ENCODE results near the gene EGFLAM. TPM values are rescaled to one million over a fixed set of nuclear protein-coding genes. Genes with fewer than 3 reads are reported as not detected.

The EGFLAM gene
- total and polyA plus RNA-seq, 2 experiments from 2014 or later, result 0.24 to 1.9 TPM

- no peaks in the 10 kb centered on the region for H4K20me1 ChIP-seq (replicated peaks; ENCODE audit: insufficient read depth)
- no peaks in the 10 kb centered on the region for H3F3A ChIP-seq (replicated peaks; ENCODE audit: low read depth)
- Mint-ChIP-seq H3K4me3 (no peak overlapping the region), H3K27ac (no peak overlapping the region), H3K9me3 (peaks cover 17% of the 10 kb centered on the region), H3K4me1 (no peaks in the 10 kb centered on the region), H3K27me3 (ENCODE audit: insufficient read depth, low read depth, poor library complexity) (peaks cover 2% of the 10 kb centered on the region), H3K36me3 (ENCODE audit: low read depth) (peaks cover 7% of the 10 kb centered on the region; the same call in 1 of the 3 replicates)
- no peak overlapping the region for H3K4me3 ChIP-seq
- no peak overlapping the region for H3K4me2 ChIP-seq
- DNase-seq (ENCODE audit: low spot score) (no peak), ATAC-seq (no peak)
- H3K36me3 ChIP-seq (ENCODE audit: insufficient read depth), result no peaks in the 10 kb centered on the region
- no peak for TF ChIP-seq EZH2phosphoT487 (IDR thresholded peaks at IDR 0.05; ENCODE audit: unreplicated experiment)
- TF ChIP-seq ZNF114 (CRISPR knock-in tag; IDR thresholded peaks at IDR 0.05), result no peak
- TF ChIP-seq ZNF462 (CRISPR knock-in tag; IDR thresholded peaks at IDR 0.05), result no peak
- no peak for TF ChIP-seq REST (IDR thresholded peaks at IDR 0.05; ENCODE audit: unreplicated experiment)
- no peak for TF ChIP-seq JUNB (IDR thresholded peaks at IDR 0.05; ENCODE audit: unreplicated experiment)
- TF ChIP-seq EZH2 (IDR thresholded peaks at IDR 0.05; ENCODE audit: low read depth, unreplicated experiment), result no peak
- no peak for TF ChIP-seq CTCF (conservative IDR thresholded peaks at IDR 0.05; ENCODE audit: low read depth in 2 of 2)
- no peak for TF ChIP-seq ZNF331 (CRISPR knock-in tag; IDR thresholded peaks at IDR 0.05; ENCODE audit: low read depth)
- no peak for TF ChIP-seq CREB1 (CRISPR knock-in tag; IDR thresholded peaks at IDR 0.05; ENCODE audit: low read depth)
- no peak for TF ChIP-seq NANOG (IDR thresholded peaks at IDR 0.05; ENCODE audit: borderline replicate concordance)
- TF ChIP-seq ETS1 (IDR thresholded peaks at IDR 0.05), result no peak
- TF ChIP-seq POLR2AphosphoS5 (IDR thresholded peaks at IDR 0.05; ENCODE audit: low read depth), result no peak
- TF ChIP-seq STAT1 (IDR thresholded peaks at IDR 0.05; ENCODE audit: unreplicated experiment), result no peak
- H3K79me2 ChIP-seq (replicated peaks; ENCODE audit: insufficient read depth), result no peaks in the 10 kb centered on the region
- H3K9me2 ChIP-seq (ENCODE audit: insufficient read depth), result peaks cover under 1% of the 10 kb centered on the region; the same call in 1 of the 2 replicates
- H3K27ac ChIP-seq (ENCODE audit: low read depth), result no peak overlapping the region
- H2AFZ ChIP-seq, result no peak overlapping the region
- H3K4me1 ChIP-seq (ENCODE audit: insufficient read depth), result no peaks in the 10 kb centered on the region
- H3K27me3 ChIP-seq (ENCODE audit: insufficient read depth), result no peaks in the 10 kb centered on the region
Observed at GRCh38 chr5:38273626-38274025, 15.3 kb downstream of the EGFLAM start.

Data from GM23338 (cell line).